OCI-LY7 (cell line): ENCODE measurements around the gene LPXN. TPM values are rescaled to one million over a fixed set of nuclear protein-coding genes. Genes with fewer than 3 reads are reported as not detected.

ENCODE experiments used
- BruUV-seq: library from RNA; stranded (reverse); fragments of 400-500 nt; replicated peaks from 2 replicates; lab custom pipeline; 2021; lab: Mats Ljungman, UMichigan
- CTCF ChIA-PET: fragments of 300-600 bp; sonication (Branson Sonifier 250); formaldehyde crosslinking; loops from one replicate; lab custom pipeline; 2022; ENCODE audit warnings: antibody characterized with exemption; ENCODE audit not compliant: unreplicated experiment; lab: Charles Lee
- POLR2A ChIA-PET: fragments of 300-600 bp; sonication (Branson Sonifier 250); formaldehyde crosslinking; loops from one replicate; lab custom pipeline; 2022; ENCODE audit warnings: antibody characterized with exemption; lab: Charles Lee
- DNase-seq: peaks from one replicate; pipeline ENCODE4 v3.0.0-alpha.2; 2015; ENCODE audit warnings: low spot score
- H2AFZ ChIP-seq: fragments of 200-600 bp; sonication (generic), shearing (Covaris generic); 2 replicates; pipeline ENCODE4 v1.6.1; 2014; ENCODE audit warnings: mild to moderate bottlenecking, antibody characterized with exemption, low read length, moderate library complexity
- H3K27ac ChIP-seq: fragments of 200-600 bp; sonication (generic); 2 replicates; pipeline ENCODE4 v1.5.1; 2014; ENCODE audit warnings: mixed run types, low read depth, mild to moderate bottlenecking, moderate library complexity, low read length, inconsistent platforms; ENCODE audit not compliant: poor library complexity, severe bottlenecking
- H3K36me3 ChIP-seq: fragments of 200-600 bp; sonication (generic); 2 replicates; pipeline ENCODE4 v1.6.1; 2014; ENCODE audit warnings: mild to moderate bottlenecking, antibody characterized with exemption, low read length, moderate library complexity, mixed read lengths; ENCODE audit not compliant: insufficient read depth
- H3K4me1 ChIP-seq: fragments of 200-600 bp; sonication (generic); 2 replicates; pipeline ENCODE4 v1.5.1; 2014; ENCODE audit warnings: mild to moderate bottlenecking, low read length; ENCODE audit not compliant: insufficient read depth, poor library complexity, severe bottlenecking
- H3K4me2 ChIP-seq: fragments of 200-600 bp; sonication (generic); 2 replicates; pipeline ENCODE4 v1.6.1; 2014; ENCODE audit warnings: mild to moderate bottlenecking, low read length
- H3K4me3 ChIP-seq: fragments of 200-600 bp; sonication (generic); 2 replicates; pipeline ENCODE4 v1.5.1; 2014; ENCODE audit warnings: mild to moderate bottlenecking, low read depth, low read length; ENCODE audit not compliant: poor library complexity, severe bottlenecking
- H3K79me2 ChIP-seq: fragments of 200-600 bp; sonication (generic); 2 replicates; pipeline ENCODE4 v1.6.1; 2016; ENCODE audit warnings: low read depth, mild to moderate bottlenecking, low read length, moderate library complexity, mixed read lengths; ENCODE audit not compliant: insufficient read depth
- H3K9me2 ChIP-seq: fragments of 200-600 bp; sonication (generic); 2 replicates; pipeline ENCODE4 v1.6.1; 2016; ENCODE audit warnings: mild to moderate bottlenecking, low read length, mixed read lengths; ENCODE audit not compliant: insufficient read depth
- H3K9me3 ChIP-seq: fragments of 200-600 bp; sonication (generic); 2 replicates; pipeline ENCODE4 v1.6.1; 2014; ENCODE audit warnings: mild to moderate bottlenecking, mixed run types, low read length, mixed read lengths
- H4K20me1 ChIP-seq: fragments of 200-600 bp; sonication (generic); 2 replicates; pipeline ENCODE4 v1.6.1; 2014; ENCODE audit warnings: mild to moderate bottlenecking, antibody characterized with exemption, low read length, moderate library complexity, mixed read lengths; ENCODE audit not compliant: insufficient read depth
- EZH2phosphoT487 ChIP-seq: fragments of 200-600 bp; sonication (generic); IDR thresholded peaks from 2 replicates; pipeline ENCODE4 v1.6.1; 2018; ENCODE audit warnings: low read depth, borderline replicate concordance, mild to moderate bottlenecking, mixed run types, antibody characterized with exemption, low read length, moderate library complexity, mixed read lengths
- intact Hi-C: fragments of 100-400 bp; cut with micrococcal nuclease; formaldehyde crosslinking; loops from one replicate; pipeline ENCODE4 v1.10.0; 2022; ENCODE audit not compliant: unreplicated experiment
- total RNA-seq, 2 experiments: library from RNA; depleted of rRNA in 1 of 2; stranded (reverse); fragments of >200 nt in 1 of 2; shearing (Covaris generic) in 1 of 2; gene quantifications; 2 replicates each; pipeline ENCODE4 v1.2.3, GENCODE V29; 2014 to 2022
- TF ChIP-seq, protein P1 (sequence below): fragments of 200-600 bp; sonication (generic); conservative IDR thresholded peaks from 2 replicates; pipeline ENCODE4 v1.5.1; 2014; ENCODE audit warnings: mild to moderate bottlenecking, antibody characterized with exemption, low read length, moderate library complexity, mixed read lengths

Gene LPXN
- total RNA-seq, 2 experiments from 2014 or later = 79.3 to 130 TPM

DNA sequence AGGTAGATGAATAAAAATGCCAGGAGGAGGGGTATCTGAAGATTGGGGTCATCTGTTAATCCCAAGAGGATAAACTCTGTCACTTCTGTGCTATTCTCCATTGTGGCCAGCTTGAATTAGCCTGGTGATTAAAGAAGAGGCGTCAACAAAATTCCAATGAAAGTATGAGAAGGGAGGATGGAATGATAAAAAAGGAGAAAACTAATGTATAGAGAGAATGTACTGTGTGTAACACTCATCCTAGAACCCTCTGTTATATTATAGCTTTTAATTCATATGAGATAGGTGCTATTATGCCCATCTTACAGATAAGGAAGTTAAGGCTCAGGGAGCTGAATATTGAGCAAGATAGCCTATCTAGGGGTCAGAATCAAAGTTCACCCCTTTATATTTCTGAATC lies 67.7 kb downstream of the LPXN start, which contains the start of gene OR5B21:
Gene OR5B21 (minus strand): TSS at position 101 of the 400 bp plus-strand sequence. CDS start 0 bp downstream, at position 101.
- Histone ChIP-seq H4K20me1 (no peaks in the 10 kb centered on the region), H3K4me2 (peak within 1 kb of the TSS; percentile 25), H3K4me1 (peaks cover 16% of the 10 kb centered on the region), H3K36me3 (no peaks in the 10 kb centered on the region), H3K4me3 (no peak within 1 kb of the TSS), H3K79me2 (no peaks in the 10 kb centered on the region), H3K9me3 (no peaks in the 10 kb centered on the region), H3K27ac (no peak within 1 kb of the TSS), H2AFZ (no peak within 1 kb of the TSS), H3K9me2 (no peaks in the 10 kb centered on the region)
- no peak for DNase-seq
- CTCF ChIA-PET = interaction anchor here (1.0 kb wide), 1 partner anchor 67 kb away, joined by 3 read pairs; the partner anchor contains the start of gene LPXN
- intact Hi-C loops = no loop called here
- TF ChIP-seq, protein P1, sequence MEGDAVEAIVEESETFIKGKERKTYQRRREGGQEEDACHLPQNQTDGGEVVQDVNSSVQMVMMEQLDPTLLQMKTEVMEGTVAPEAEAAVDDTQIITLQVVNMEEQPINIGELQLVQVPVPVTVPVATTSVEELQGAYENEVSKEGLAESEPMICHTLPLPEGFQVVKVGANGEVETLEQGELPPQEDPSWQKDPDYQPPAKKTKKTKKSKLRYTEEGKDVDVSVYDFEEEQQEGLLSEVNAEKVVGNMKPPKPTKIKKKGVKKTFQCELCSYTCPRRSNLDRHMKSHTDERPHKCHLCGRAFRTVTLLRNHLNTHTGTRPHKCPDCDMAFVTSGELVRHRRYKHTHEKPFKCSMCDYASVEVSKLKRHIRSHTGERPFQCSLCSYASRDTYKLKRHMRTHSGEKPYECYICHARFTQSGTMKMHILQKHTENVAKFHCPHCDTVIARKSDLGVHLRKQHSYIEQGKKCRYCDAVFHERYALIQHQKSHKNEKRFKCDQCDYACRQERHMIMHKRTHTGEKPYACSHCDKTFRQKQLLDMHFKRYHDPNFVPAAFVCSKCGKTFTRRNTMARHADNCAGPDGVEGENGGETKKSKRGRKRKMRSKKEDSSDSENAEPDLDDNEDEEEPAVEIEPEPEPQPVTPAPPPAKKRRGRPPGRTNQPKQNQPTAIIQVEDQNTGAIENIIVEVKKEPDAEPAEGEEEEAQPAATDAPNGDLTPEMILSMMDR = no peak
- no peak for TF ChIP-seq EZH2phosphoT487
- POLR2A ChIA-PET = no interaction called here
- no TSS peak for BruUV-seq

DNA sequence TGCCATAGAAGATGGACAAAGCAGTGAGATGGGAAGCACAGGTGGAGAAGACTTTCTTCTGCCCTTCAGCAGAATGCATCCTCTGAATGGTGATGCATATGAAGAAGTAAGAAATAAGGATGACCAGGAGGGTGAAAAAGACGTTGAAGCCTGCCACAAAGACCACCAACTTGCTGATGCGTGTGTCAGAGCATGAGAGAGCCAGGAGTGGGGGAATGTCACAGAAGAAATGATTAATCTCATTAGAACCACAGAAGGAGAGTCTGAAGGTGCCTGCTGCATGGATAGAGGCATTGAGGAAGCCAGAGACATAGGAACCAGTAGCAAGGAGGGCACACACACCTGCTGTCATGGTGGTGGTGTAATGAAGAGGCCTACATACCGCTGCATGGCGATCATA lies 68.3 kb downstream of the LPXN start:
- Histone ChIP-seq H3K36me3 (no peaks in the 10 kb centered on the region), H2AFZ (no peak overlapping the region), H3K79me2 (no peaks in the 10 kb centered on the region), H3K27ac (no peak overlapping the region), H3K4me3 (no peak overlapping the region), H3K9me2 (no peaks in the 10 kb centered on the region), H4K20me1 (no peaks in the 10 kb centered on the region), H3K9me3 (no peaks in the 10 kb centered on the region), H3K4me1 (peaks cover 16% of the 10 kb centered on the region), H3K4me2 (peak overlapping the region; percentile 25)
- BruUV-seq = no TSS peak
- no peak for TF ChIP-seq EZH2phosphoT487
- TF ChIP-seq, protein P1 = no peak
- DNase-seq = no peak
- CTCF ChIA-PET = no interaction called here
- POLR2A ChIA-PET = interaction anchor here (1.5 kb wide), 1 partner anchor 12 kb away, joined by 5 read pairs; no protein-coding TSS in a partner anchor
- intact Hi-C loops = no loop called here

- H3K4me1 ChIP-seq = peaks cover 16% of the 10 kb centered on the region
- H2AFZ ChIP-seq = no peak overlapping the region
- CTCF ChIA-PET = no interaction called here
- no TSS peak for BruUV-seq
- intact Hi-C loops = no loop called here
- no peaks in the 10 kb centered on the region for H3K36me3 ChIP-seq
- TF ChIP-seq, protein P1 = no peak
- no peak for TF ChIP-seq EZH2phosphoT487
- peak overlapping the region; percentile 25 for H3K4me2 ChIP-seq
- no peak overlapping the region for H3K27ac ChIP-seq
- H4K20me1 ChIP-seq = no peaks in the 10 kb centered on the region
- no peaks in the 10 kb centered on the region for H3K9me3 ChIP-seq
- POLR2A ChIA-PET = interaction anchor here (0.6 to 1.8 kb wide), 3 partner anchors 9 to 34 kb away, joined by 3 to 5 read pairs (median 5); no protein-coding TSS in a partner anchor
- no peaks in the 10 kb centered on the region for H3K9me2 ChIP-seq
- peak; percentile 47 for DNase-seq
- H3K4me3 ChIP-seq = no peak overlapping the region
- H3K79me2 ChIP-seq = no peaks in the 10 kb centered on the region
Measured at GRCh38 chr11:58506935-58507334, 68.7 kb downstream of the LPXN start.
